DOHH2 (cell line): ENCODE results near the gene NOTCH4.
A peak's percentile ranks its signal among the peaks of the same experiment; 100 is the strongest.

Experiments
- H3F3A ChIP-seq: fragments of 200-600 bp; sonication (generic), shearing (Covaris generic); 2 replicates; pipeline ENCODE4 v1.6.0; 2016; ENCODE audit warnings: antibody characterized with exemption, mild to moderate bottlenecking; ENCODE audit not compliant: control insufficient read depth, insufficient read depth
- H3K27ac ChIP-seq: fragments of 200-600 bp; sonication (generic); 2 replicates; pipeline ENCODE4 v1.5.1; 2014; ENCODE audit warnings: low read depth, mild to moderate bottlenecking, low read length, moderate library complexity
- H3K27me3 ChIP-seq: fragments of 200-600 bp; sonication (generic); 2 replicates; pipeline ENCODE4 v1.6.1; 2014; ENCODE audit warnings: mild to moderate bottlenecking, low read length, mixed read lengths; ENCODE audit not compliant: control insufficient read depth
- H3K36me3 ChIP-seq: fragments of 200-600 bp; sonication (generic); 2 replicates; pipeline ENCODE4 v1.6.1; 2014; ENCODE audit warnings: mild to moderate bottlenecking, low read length, moderate library complexity, mixed read lengths; ENCODE audit not compliant: control insufficient read depth
- H3K4me1 ChIP-seq: fragments of 200-600 bp; sonication (generic); 2 replicates; pipeline ENCODE4 v1.6.1; 2014; ENCODE audit warnings: mild to moderate bottlenecking, low read length, mixed read lengths; ENCODE audit not compliant: control insufficient read depth
- H3K4me2 ChIP-seq: fragments of 200-600 bp; sonication (generic); 2 replicates; pipeline ENCODE4 v1.6.0; 2014; ENCODE audit warnings: mild to moderate bottlenecking, low read length, moderate library complexity
- H3K4me3 ChIP-seq: fragments of 200-600 bp; sonication (generic); 2 replicates; pipeline ENCODE4 v1.5.1; 2014; ENCODE audit warnings: mild to moderate bottlenecking, low read length, mixed read lengths
- H3K79me2 ChIP-seq: fragments of 200-600 bp; sonication (generic); 2 replicates; pipeline ENCODE4 v1.6.1; 2014; ENCODE audit warnings: mild to moderate bottlenecking, low read length, mixed read lengths; ENCODE audit not compliant: control insufficient read depth
- H3K9me2 ChIP-seq: fragments of 200-600 bp; sonication (generic); replicated peaks from 2 replicates; pipeline ENCODE4 v1.6.1; 2014; ENCODE audit warnings: mild to moderate bottlenecking, low read length, mixed read lengths; ENCODE audit not compliant: control insufficient read depth
- H3K9me3 ChIP-seq: fragments of 200-600 bp; sonication (generic); 2 replicates; pipeline ENCODE4 v1.6.1; 2014; ENCODE audit warnings: antibody characterized with exemption, low read length, mixed read lengths; ENCODE audit not compliant: control insufficient read depth, insufficient read depth
- H4K20me1 ChIP-seq: fragments of 200-600 bp; sonication (generic); 2 replicates; pipeline ENCODE4 v1.6.0; 2014; ENCODE audit warnings: low read depth, mild to moderate bottlenecking, antibody characterized with exemption, low read length, moderate library complexity; ENCODE audit not compliant: control insufficient read depth, insufficient read depth
- EZH2phosphoT487 ChIP-seq: fragments of 200-600 bp; sonication (generic); IDR thresholded peaks from 2 replicates; pipeline ENCODE4 v1.6.1; 2017; ENCODE audit warnings: borderline replicate concordance, mild to moderate bottlenecking, antibody characterized with exemption, low read length, moderate library complexity, mixed read lengths
- TF ChIP-seq, protein P1 (sequence below): fragments of 200-600 bp; sonication (generic); IDR thresholded peaks from one replicate; pipeline ENCODE4 v1.5.1; 2014; ENCODE audit warnings: antibody characterized with exemption, mild to moderate bottlenecking, low read depth, low read length; ENCODE audit not compliant: poor library complexity, severe bottlenecking

The NOTCH4 gene

DNA sequence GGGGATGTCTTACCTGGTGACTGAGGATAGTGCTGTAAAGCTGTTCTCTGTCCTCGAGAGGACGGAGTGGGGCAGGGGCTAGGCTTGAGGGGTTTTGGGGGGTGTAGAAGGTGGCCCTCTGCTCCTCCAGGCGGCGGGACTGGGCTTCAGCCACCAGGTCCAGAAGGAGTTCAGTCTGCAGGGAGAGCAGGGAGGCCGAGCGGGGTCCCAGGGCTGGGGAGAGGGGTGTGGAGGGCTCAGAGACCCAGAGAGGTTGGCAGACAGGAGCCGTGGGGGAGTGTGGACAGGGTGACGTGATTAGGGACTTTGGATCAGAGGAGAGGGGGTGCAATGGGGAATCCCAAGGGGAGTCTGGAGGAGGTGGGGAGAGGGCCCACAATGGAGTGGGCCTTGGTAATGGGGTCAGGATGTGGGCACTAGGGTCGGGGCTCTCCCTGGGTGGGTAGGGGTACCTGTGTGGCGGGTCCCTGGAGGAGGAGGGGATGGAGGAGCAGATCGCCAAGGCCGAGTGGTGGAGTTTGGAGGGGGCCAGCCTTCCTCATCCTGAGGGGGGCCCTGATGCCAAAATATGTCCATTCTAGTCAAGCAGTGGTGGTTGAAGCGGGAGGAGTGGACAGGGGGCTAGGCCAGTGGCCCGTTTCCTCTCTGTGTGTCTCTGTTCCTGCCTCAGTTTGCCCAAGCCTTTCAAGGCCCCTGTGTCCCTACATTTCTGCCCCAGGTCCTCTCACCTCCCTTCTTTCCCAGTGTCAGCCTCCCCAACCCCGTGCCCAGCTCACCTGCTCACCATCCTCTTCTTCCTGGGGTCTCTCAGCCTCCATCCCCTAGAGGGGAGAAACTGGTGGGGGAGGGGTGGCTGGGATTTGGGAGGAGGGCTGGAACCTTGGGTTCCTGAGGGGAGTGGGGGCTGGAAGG is 31.9 kb downstream of the NOTCH4 start:
- Histone ChIP-seq H3K4me3 (peak overlapping the region; percentile 83), H3F3A (peaks cover 18% of the 10 kb centered on the region), H3K4me1 (peaks cover 75% of the 10 kb centered on the region), H3K9me2 (no peaks in the 10 kb centered on the region), H3K79me2 (peaks cover 57% of the 10 kb centered on the region), H3K4me2 (peak overlapping the region; percentile 100), H4K20me1 (no peaks in the 10 kb centered on the region), H3K27ac (peak overlapping the region; percentile 90), H3K9me3 (no peaks in the 10 kb centered on the region), H3K27me3 (no peaks in the 10 kb centered on the region), H3K36me3 (peaks cover 41% of the 10 kb centered on the region)
- TF ChIP-seq EZH2phosphoT487, result no peak
- TF ChIP-seq, protein P1, sequence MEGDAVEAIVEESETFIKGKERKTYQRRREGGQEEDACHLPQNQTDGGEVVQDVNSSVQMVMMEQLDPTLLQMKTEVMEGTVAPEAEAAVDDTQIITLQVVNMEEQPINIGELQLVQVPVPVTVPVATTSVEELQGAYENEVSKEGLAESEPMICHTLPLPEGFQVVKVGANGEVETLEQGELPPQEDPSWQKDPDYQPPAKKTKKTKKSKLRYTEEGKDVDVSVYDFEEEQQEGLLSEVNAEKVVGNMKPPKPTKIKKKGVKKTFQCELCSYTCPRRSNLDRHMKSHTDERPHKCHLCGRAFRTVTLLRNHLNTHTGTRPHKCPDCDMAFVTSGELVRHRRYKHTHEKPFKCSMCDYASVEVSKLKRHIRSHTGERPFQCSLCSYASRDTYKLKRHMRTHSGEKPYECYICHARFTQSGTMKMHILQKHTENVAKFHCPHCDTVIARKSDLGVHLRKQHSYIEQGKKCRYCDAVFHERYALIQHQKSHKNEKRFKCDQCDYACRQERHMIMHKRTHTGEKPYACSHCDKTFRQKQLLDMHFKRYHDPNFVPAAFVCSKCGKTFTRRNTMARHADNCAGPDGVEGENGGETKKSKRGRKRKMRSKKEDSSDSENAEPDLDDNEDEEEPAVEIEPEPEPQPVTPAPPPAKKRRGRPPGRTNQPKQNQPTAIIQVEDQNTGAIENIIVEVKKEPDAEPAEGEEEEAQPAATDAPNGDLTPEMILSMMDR, result no peak

DNA sequence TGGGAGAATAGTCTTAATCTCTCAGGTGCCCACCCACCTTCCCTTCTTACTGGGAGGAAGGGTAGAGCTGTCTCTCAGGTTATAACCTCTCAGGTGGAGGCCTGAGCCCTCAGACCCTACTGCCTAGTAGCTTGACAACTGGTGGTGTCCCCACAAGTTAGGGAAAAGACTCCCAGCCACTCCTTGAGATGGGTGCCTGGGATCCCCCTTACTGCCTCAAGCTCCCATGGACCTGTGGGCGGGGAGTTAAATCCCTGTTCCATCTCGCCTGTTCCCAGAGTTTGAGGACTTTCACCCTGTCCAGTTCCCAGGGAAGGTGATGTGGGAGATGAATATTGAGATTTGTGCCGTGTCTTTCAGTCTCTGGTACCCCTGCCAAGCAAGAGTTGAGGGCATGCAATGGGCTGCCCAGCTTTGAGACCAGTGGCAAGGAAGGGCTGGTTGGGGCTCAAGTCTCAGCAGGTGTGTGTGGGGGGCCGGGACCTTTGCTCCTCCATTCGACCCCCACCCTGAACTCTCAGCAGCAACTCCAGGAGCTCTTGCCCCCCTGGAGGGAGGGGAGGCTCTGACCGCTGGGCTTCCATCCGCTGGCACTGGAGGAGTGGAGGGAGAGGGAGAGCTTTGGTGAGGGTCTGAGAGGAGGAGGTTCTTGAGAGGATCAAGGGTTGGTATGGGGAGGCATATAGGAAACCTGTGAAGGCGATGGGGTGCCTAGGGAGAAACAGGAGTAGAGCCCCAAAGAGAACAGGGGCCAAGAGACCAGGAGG is 32.8 kb downstream of the NOTCH4 start:
- H3K4me3 ChIP-seq, result peak overlapping the region; percentile 83
- H4K20me1 ChIP-seq, result no peaks in the 10 kb centered on the region
- H3K9me2 ChIP-seq, result no peaks in the 10 kb centered on the region
- H3F3A ChIP-seq, result peaks cover 18% of the 10 kb centered on the region
- H3K79me2 ChIP-seq, result peaks cover 57% of the 10 kb centered on the region
- peaks cover 75% of the 10 kb centered on the region for H3K4me1 ChIP-seq
- peak overlapping the region; percentile 90 for H3K27ac ChIP-seq
- TF ChIP-seq, protein P1, result no peak
- no peak for TF ChIP-seq EZH2phosphoT487
- H3K4me2 ChIP-seq, result peak overlapping the region; percentile 100
- peaks cover 48% of the 10 kb centered on the region for H3K36me3 ChIP-seq
- no peaks in the 10 kb centered on the region for H3K27me3 ChIP-seq
- no peaks in the 10 kb centered on the region for H3K9me3 ChIP-seq

DNA sequence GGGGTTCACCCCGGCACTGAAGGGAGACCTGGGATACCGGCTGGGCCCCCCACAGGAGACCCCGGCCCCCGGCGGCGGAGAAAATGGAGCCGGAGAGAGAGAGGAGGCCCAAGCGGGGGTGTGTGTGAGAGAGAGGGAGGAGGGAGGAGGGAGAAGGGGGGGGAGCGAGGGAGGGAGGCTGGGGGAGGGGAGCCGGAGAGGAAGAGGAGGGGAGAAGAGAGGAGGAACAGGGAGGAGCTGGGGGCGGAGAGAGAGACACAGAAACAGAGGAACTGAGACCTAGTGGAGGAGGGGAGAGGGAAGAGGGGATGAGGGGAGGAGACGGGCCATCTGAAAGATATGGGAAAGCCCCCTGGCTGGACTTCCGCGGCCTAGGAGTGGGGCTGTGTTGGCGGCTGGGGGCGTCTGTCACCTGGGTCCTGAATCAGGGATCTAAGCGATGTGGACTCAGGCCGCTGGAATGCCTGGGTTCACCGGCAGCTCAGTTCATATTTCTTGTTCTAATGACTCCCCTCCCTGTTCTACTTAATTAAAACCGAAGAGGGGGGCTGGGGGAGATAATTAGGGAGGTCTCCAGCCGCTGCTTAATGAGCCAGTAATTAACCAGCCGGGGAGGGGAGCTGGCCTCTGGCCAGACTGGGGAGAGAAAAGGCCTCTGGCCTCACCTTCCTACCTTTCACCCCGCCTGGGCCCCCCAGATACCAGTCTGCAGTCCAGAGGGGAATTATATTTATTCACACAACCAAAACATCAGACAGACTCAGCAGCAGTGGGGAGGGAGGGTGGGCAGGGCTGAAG is 33.6 kb downstream of the NOTCH4 start, which contains the start of gene PBX2:
PBX2 (minus strand) TSS at position 149 of the 798 bp plus-strand sequence. CDS start 287 bp downstream, outside the sequence.
- peaks cover 18% of the 10 kb centered on the region for H3F3A ChIP-seq

More for the DNA sequence above, 33.6 kb downstream of the NOTCH4 start, which contains the start of gene PBX2:
- Histone ChIP-seq H3K27me3 (no peaks in the 10 kb centered on the region), H4K20me1 (no peaks in the 10 kb centered on the region), H3K9me2 (no peaks in the 10 kb centered on the region), H3K9me3 (no peaks in the 10 kb centered on the region), H3K36me3 (peaks cover 50% of the 10 kb centered on the region), H3K4me1 (peaks cover 79% of the 10 kb centered on the region), H3K79me2 (peaks cover 57% of the 10 kb centered on the region), H3K27ac (peak within 1 kb of the TSS; percentile 90), H3K4me3 (peak within 1 kb of the TSS; percentile 83), H3K4me2 (peak within 1 kb of the TSS; percentile 100)
- TF ChIP-seq, protein P1, result no peak
- no peak for TF ChIP-seq EZH2phosphoT487
